Measurements from ENCODE around the gene PKMYT1. TPM values are rescaled to one million over a fixed set of nuclear protein-coding genes. Genes with fewer than 3 reads are reported as not detected.
A peak's percentile ranks its signal among the peaks of the same experiment; 100 is the strongest.

The PKMYT1 gene
- total and polyA plus RNA-seq, 9 of the 15 experiments (the other 6 are each of a cell fraction or from before 2014, with no cell fraction given) = 8.7 to 201 (median 37.8) TPM

- TF ChIP-seq NFRKB (IDR thresholded peaks at IDR 0.05; ENCODE audit: low read depth) (no peak; the same call in 1 of the 2 replicates), RNF2 (IDR thresholded peaks at IDR 0.05) (peak; percentile 76; the same call in 1 of the 2 replicates), MCM5 (IDR thresholded peaks at IDR 0.05; ENCODE audit: low read depth) (no peak), PTBP1 (IDR thresholded peaks at IDR 0.05; ENCODE audit: low read depth, low read length) (0 out of 2 replicates have a peak, but pooled peaks have one; percentile 35), TAF1 (IDR thresholded peaks at IDR 0.05; ENCODE audit: control insufficient read depth, extremely low read depth, insufficient read depth, low read length, severe bottlenecking) (peak; percentile 52), MXD1 (CRISPR knock-in tag; IDR thresholded peaks at IDR 0.05; ENCODE audit: borderline replicate concordance, poor library complexity, severe bottlenecking) (no peak), POLR2A (conservative IDR thresholded peaks at IDR 0.05) (peak; percentile 95), THRB (CRISPR knock-in tag; conservative IDR thresholded peaks at IDR 0.05) (no peak), PKNOX1 (IDR thresholded peaks at IDR 0.05) (peak; percentile 40), CHD2 (IDR thresholded peaks at IDR 0.05; ENCODE audit: low read depth, low read length) (peak; percentile 91), ZBTB12 (CRISPR knock-in tag; IDR thresholded peaks at IDR 0.05) (peak; percentile 64), ZNF274 (IDR thresholded peaks at IDR 0.05; ENCODE audit: borderline replicate concordance, low read depth, low read length) (peak; percentile 22; the same call in 1 of the 2 replicates), POLR2G (IDR thresholded peaks at IDR 0.05; ENCODE audit: low read depth, low read length) (peak; percentile 96), MEF2D (tag; conservative IDR thresholded peaks at IDR 0.05; ENCODE audit: low read depth) (peak; percentile 48; the same call in 1 of the 2 replicates), U2AF1 (optimal IDR thresholded peaks at IDR 0.05; ENCODE audit: low read depth, low read length) (peak; percentile 64), GABPA (tag; conservative IDR thresholded peaks at IDR 0.05; ENCODE audit: low read depth) (peak; percentile 83), KAT7 (CRISPR knock-in tag; IDR thresholded peaks at IDR 0.05; ENCODE audit: borderline replicate concordance) (peak; percentile 58; the same call in 1 of the 2 replicates), E2F5 (CRISPR knock-in tag; IDR thresholded peaks at IDR 0.05) (no peak), NR3C1 (CRISPR knock-in tag; IDR thresholded peaks at IDR 0.05) (no peak), NFYB (IDR thresholded peaks at IDR 0.05; ENCODE audit: extremely low read depth, insufficient read length) (no peak), NFIX (CRISPR knock-in tag; IDR thresholded peaks at IDR 0.05; ENCODE audit: low read depth) (no peak), HMGN3 (IDR thresholded peaks at IDR 0.05; ENCODE audit: borderline replicate concordance, extremely low read depth, insufficient read length, low read depth, low read length) (peak; percentile 15), ATF1 (CRISPR knock-in tag; IDR thresholded peaks at IDR 0.05) (peak; percentile 22; the same call in 1 of the 2 replicates), ATF1 (tag; IDR thresholded peaks at IDR 0.05) (peak; percentile 97)
Observed at GRCh38 chr16:3023669-3024478, 43.6 kb upstream of the PKMYT1 start, which contains the start of the genes HCFC1R1 and THOC6 (continued).
